B cell (primary cell): ENCODE results near the gene FGFR2. TPM values are rescaled to one million over a fixed set of nuclear protein-coding genes. Genes with fewer than 3 reads are reported as not detected.

ENCODE experiments used
- ATAC-seq: fragments of 200-7000 bp; cut with Tn5 transposase; one replicate; pipeline ENCODE4 v1.10.0; 2021; ENCODE audit warnings: low read depth, mild to moderate bottlenecking, moderate number of reproducible peaks, moderate library complexity
- CTCF ChIA-PET: fragments of 350-600 bp; sonication (Branson Sonifier 250); formaldehyde crosslinking; loops from one replicate; lab custom pipeline; 2021; ENCODE audit warnings: antibody characterized with exemption, inconsistent platforms; lab: Charles Lee
- POLR2A ChIA-PET: fragments of 350-600 bp; sonication (Branson Sonifier 250); formaldehyde crosslinking; loops from one replicate; lab custom pipeline; 2021; ENCODE audit warnings: antibody characterized with exemption; lab: Charles Lee
- DNase-seq: peaks from one replicate; pipeline ENCODE4 v3.0.0; 2013
- H2AFZ ChIP-seq: 2 replicates; pipeline ENCODE4 v1.6.1; 2012; ENCODE audit warnings: mild to moderate bottlenecking, low read depth, low read length; ENCODE audit not compliant: insufficient read depth, poor library complexity, severe bottlenecking
- H3K27ac ChIP-seq, 2 donors: 1 replicate in 1 of 2; 2 replicates in 1 of 2; pipeline ENCODE4 v1.5.1; 2012 to 2013; ENCODE audit warnings: low read length in 2 of 2, mild to moderate bottlenecking in 2 of 2, moderate library complexity in 1 of 2
- H3K27me3 ChIP-seq, 4 experiments: fragments of 200-600 bp in 1 of 4; sonication (generic) in 1 of 4; replicated peaks in 1 of 4; 1 replicate in 2 of 4; 2 replicates in 2 of 4; pipeline versions ENCODE4 v1.6.1 to v1.7.0; 2013 to 2016; ENCODE audit warnings: low read length in 3 of 4, mild to moderate bottlenecking in 2 of 4, mixed read lengths in 1 of 4, moderate library complexity in 1 of 4; ENCODE audit not compliant: insufficient read depth in 4 of 4, control insufficient read depth in 3 of 4; ENCODE audit errors: control extremely low read depth in 1 of 4
- H3K36me3 ChIP-seq, 2 experiments: replicated peaks in 1 of 2; 1 replicate in 1 of 2; 2 replicates in 1 of 2; pipeline versions ENCODE4 v1.6.1 to v1.7.1; 2013; ENCODE audit warnings: low read length in 1 of 2; ENCODE audit not compliant: insufficient read depth in 2 of 2, control insufficient read depth in 1 of 2; ENCODE audit errors: control extremely low read depth in 1 of 2, extremely low read depth in 1 of 2
- H3K4me1 ChIP-seq, 2 donors: fragments of 200-600 bp in 1 of 2; sonication (generic) in 1 of 2; 1 replicate in 1 of 2; 2 replicates in 1 of 2; pipeline versions ENCODE4 v1.5.1 to v1.6.1; 2013 to 2017; ENCODE audit warnings: low read length in 2 of 2; ENCODE audit not compliant: control insufficient read depth in 2 of 2, insufficient read depth in 2 of 2
- H3K4me2 ChIP-seq: replicated peaks from 2 replicates; pipeline ENCODE3; 2012; ENCODE audit warnings: mild to moderate bottlenecking, low read depth, low read length; ENCODE audit not compliant: poor library complexity, severe bottlenecking
- H3K4me3 ChIP-seq, 5 experiments: fragments of 200-600 bp in 1 of 5; sonication (generic) in 1 of 5; 1 replicate in 3 of 5; 2 replicates in 2 of 5; pipeline versions ENCODE4 v1.5.1 to v1.7.0; 2011 to 2016; ENCODE audit warnings: low read length in 4 of 5, mild to moderate bottlenecking in 4 of 5, low read depth in 2 of 5, control low read depth in 1 of 5, moderate library complexity in 1 of 5; ENCODE audit not compliant: insufficient read depth in 1 of 5; ENCODE audit errors: control extremely low read depth in 1 of 5, extremely low read depth in 1 of 5
- H3K79me2 ChIP-seq: fragments of 200-600 bp; sonication (generic); one replicate; pipeline ENCODE4 v1.6.0; 2016; ENCODE audit warnings: low read length; ENCODE audit not compliant: control insufficient read depth, insufficient read depth
- H3K9ac ChIP-seq: fragments of 200-600 bp; sonication (generic); 2 replicates; pipeline ENCODE4 v1.6.1; 2017; ENCODE audit warnings: mild to moderate bottlenecking, low read length, moderate library complexity
- H3K9me3 ChIP-seq, 3 donors: one replicate each; pipeline versions ENCODE4 v1.6.1 to v1.7.1; 2013; ENCODE audit warnings: low read length in 2 of 3; ENCODE audit not compliant: control insufficient read depth in 2 of 3, insufficient read depth in 1 of 3; ENCODE audit errors: control extremely low read depth in 1 of 3
- H4K20me1 ChIP-seq: 2 replicates; pipeline ENCODE4 v1.6.0; 2012; ENCODE audit warnings: mild to moderate bottlenecking, low read length; ENCODE audit not compliant: insufficient read depth, control insufficient read depth, poor library complexity, severe bottlenecking
- H3K27ac Mint-ChIP-seq: one replicate; pipeline ENCODE4 v1.8.0; 2021; ENCODE audit warnings: mixed read lengths
- H3K27me3 Mint-ChIP-seq: one replicate; pipeline ENCODE4 v1.8.0; 2021; ENCODE audit warnings: mixed read lengths
- H3K4me1 Mint-ChIP-seq: one replicate; pipeline ENCODE4 v1.8.0; 2021; ENCODE audit warnings: mixed read lengths
- H3K4me3 Mint-ChIP-seq: one replicate; pipeline ENCODE4 v1.8.0; 2021; ENCODE audit warnings: mixed read lengths
- H3K9me3 Mint-ChIP-seq: one replicate; pipeline ENCODE4 v1.8.0; 2022; ENCODE audit warnings: mixed read lengths; ENCODE audit not compliant: insufficient read depth
- CTCF ChIP-seq: fragments of 200-600 bp; IDR thresholded peaks from one replicate; pipeline ENCODE4 v1.8.0; 2022; ENCODE audit warnings: antibody characterized with exemption, mild to moderate bottlenecking
- EZH2 ChIP-seq: IDR thresholded peaks from 2 replicates; pipeline ENCODE4 v1.6.1; 2012; ENCODE audit warnings: borderline replicate concordance, low read depth, mild to moderate bottlenecking, moderate library complexity, low read length; ENCODE audit not compliant: insufficient read depth, poor library complexity, severe bottlenecking
- WGBS: methylation state at CpG from one replicate; pipeline ENCODE4 v1.1.5; 2013; ENCODE audit warnings: missing lambda C conversion rate; ENCODE audit not compliant: insufficient coverage; 5-methylcytosine and 5-hydroxymethylcytosine counted together
- intact Hi-C: fragments of 100-400 bp; cut with micrococcal nuclease; formaldehyde crosslinking; loops from one replicate; pipeline ENCODE4 v1.10.0; 2022
- polyA plus RNA-seq: library from polyadenylated mRNA; depleted of rRNA; stranded (reverse); fragments of >200 nt; gene quantifications from 2 replicates; pipeline ENCODE4 v1.2.3, GENCODE V29; 2012
- total RNA-seq, 2 donors: library from RNA; stranded (reverse); fragments of 120-200 nt in 1 of 2; gene quantifications; 1 replicate in 1 of 2; 2 replicates in 1 of 2; pipeline versions ENCODE4 v1.2.3 to v1.2.4, GENCODE V29; 2013 to 2022

FGFR2 gene
- total and polyA plus RNA-seq, 2 donors (not counting 1 experiment from before 2014, with no cell fraction given): not detected

- H3K4me2 ChIP-seq: no peak overlapping the region
- H3K27ac Mint-ChIP-seq: no peak overlapping the region
- H3K36me3 ChIP-seq: no peaks in the 10 kb centered on the region
- H3K4me1 ChIP-seq: no peaks in the 10 kb centered on the region
- H3K9ac ChIP-seq: no peak overlapping the region
- H3K4me3 Mint-ChIP-seq: no peak overlapping the region
- no peaks in the 10 kb centered on the region for H3K4me1 Mint-ChIP-seq
- CTCF ChIA-PET: no interaction called here
- H4K20me1 ChIP-seq: no peaks in the 10 kb centered on the region
- no peak for TF ChIP-seq EZH2
- no peak for TF ChIP-seq CTCF
- no peaks in the 10 kb centered on the region for H3K27me3 Mint-ChIP-seq
- intact Hi-C loops: no loop called here
- no peak overlapping the region for H3K4me3 ChIP-seq
- WGBS: no CpG with 5 or more reads among the region's 2 CpGs
- H2AFZ ChIP-seq: no peak overlapping the region
- no peaks in the 10 kb centered on the region for H3K79me2 ChIP-seq
- H3K27ac ChIP-seq: no peak overlapping the region
- DNase-seq: no peak
- no peaks in the 10 kb centered on the region for H3K27me3 ChIP-seq
- POLR2A ChIA-PET: no interaction called here
- H3K9me3 ChIP-seq: peaks cover 0 to 13% (median 0%) of the 10 kb centered on the region in 3 donors
- no peak for ATAC-seq
- H3K9me3 Mint-ChIP-seq: no peaks in the 10 kb centered on the region
These were observed 30.0 kb downstream of the FGFR2 start for GRCh38 chr10:121568275-121568674.

- 93% methylated on average over 7 of the region's 8 CpGs for WGBS
- intact Hi-C loops: no loop called here
- POLR2A ChIA-PET: no interaction called here
- H3K9me3 Mint-ChIP-seq: no peaks in the 10 kb centered on the region
- H3K79me2 ChIP-seq: no peaks in the 10 kb centered on the region
- CTCF ChIA-PET: no interaction called here
- no peaks in the 10 kb centered on the region for H3K4me1 ChIP-seq
- TF ChIP-seq EZH2 (no peak), CTCF (no peak)
- H3K4me2 ChIP-seq: no peak overlapping the region
- no peak overlapping the region for H3K9ac ChIP-seq
- no peak overlapping the region for H3K27ac ChIP-seq
- H4K20me1 ChIP-seq: no peaks in the 10 kb centered on the region
- H3K4me3 ChIP-seq: no peak overlapping the region
- H3K9me3 ChIP-seq: peaks cover 0 to 13% (median 0%) of the 10 kb centered on the region in 3 donors
- DNase-seq: no peak
- H3K4me3 Mint-ChIP-seq: no peak overlapping the region
- H3K27ac Mint-ChIP-seq: no peak overlapping the region
- no peak overlapping the region for H2AFZ ChIP-seq
- H3K36me3 ChIP-seq: no peaks in the 10 kb centered on the region
- H3K27me3 ChIP-seq: no peaks in the 10 kb centered on the region
- H3K4me1 Mint-ChIP-seq: no peaks in the 10 kb centered on the region
- no peak for ATAC-seq
- H3K27me3 Mint-ChIP-seq: no peaks in the 10 kb centered on the region
These were observed 30.7 kb downstream of the FGFR2 start for GRCh38 chr10:121567569-121567968.
